NCI-H1105 treated with DMSO at 0.1 percent for 48 hours (cell line): ENCODE results near the gene GOLGA8N.

ENCODE experiments used
- DNase-seq: peaks from one replicate; lab custom pipeline; 2025; lab: John Stamatoyannopoulos, UW

GOLGA8N gene

DNA sequence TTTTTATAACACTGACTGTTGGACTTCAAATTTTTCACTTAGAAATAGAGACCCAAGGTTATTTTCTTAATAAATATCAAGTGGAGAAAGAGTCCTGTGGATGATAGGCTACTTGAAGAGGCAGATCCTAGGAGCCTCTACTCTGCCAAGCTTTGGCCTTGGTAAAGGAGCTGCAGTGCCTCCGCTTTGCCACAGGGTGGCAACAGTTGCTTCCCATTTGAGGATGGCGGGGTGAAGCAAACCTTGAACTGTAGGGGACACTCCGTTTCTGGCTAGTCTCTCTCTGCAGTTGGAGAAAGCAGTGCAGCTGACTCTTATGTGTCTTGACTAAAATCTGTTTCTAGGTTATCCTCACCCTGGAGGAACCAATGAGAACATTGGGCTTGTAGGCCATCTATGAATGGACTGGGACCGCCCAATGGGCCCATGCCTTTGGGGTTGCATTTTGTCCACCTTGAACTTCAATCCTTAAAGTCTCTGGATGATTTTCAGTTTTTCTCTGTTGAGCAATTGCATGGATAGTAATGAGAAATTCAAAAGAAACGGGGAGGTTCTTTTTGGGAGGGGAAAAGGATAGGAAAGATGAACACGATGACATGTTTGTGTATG, 58.1 kb downstream of the GOLGA8N start:
- peak; percentile 31 for DNase-seq

DNA sequence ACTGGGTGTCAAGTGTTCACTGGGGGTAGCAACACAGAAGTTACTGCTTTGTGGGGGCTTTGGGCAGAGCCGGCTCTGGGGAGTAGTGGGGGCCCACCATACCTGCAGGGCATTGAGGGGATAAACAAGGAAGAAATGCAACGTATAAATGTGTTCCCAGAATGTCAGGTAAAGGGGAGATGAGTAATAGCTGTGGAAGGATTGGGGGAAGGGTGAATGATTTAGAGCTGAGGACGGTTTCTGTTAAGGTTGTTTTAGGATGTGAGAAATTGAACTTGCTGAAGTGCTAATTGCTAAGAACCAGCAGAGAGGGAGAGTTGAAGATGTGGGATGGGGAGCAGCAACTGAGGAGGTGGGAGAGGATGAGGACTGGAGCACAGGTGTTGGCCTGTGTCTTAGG, 58.9 kb downstream of the GOLGA8N start:
- no peak for DNase-seq

DNA sequence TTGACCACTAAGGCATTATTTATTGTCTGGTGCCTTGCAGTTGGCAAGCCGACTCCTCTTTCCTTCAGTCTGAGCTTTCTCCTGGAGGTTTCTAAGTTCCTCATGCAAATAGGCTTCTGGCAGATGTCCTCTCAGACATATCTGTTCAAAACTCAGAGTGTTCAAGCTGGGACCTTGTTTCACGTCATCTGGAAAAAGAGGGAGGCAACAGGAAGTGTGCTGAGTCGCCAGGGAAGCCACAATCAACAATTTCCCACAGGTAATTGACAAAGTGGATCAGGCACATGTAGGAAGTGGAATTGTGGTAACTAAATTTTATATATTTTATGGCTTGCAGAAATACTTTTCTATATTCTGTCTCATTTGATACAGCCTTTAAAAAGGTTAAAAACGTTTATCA, 62.8 kb downstream of the GOLGA8N start:
- no peak for DNase-seq

DNA sequence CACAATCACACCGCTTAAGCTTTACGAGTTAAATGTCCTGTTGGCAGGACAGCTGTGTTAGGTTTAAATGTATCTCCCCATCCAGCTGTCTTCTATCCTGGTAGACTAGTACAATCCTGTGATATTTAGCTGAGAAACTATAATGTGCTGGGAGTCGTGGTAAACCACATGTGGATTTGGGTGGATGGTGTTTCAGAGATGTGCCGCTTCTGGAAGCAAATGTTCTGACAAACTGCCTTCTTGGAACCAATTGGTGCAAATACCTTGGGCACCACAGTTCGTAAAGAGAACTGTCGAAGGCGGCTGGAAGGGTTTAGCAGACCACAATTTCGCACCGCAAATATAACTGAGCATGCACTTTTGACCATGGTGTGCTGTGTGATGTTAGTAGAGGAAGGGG, 63.2 kb downstream of the GOLGA8N start:
- no peak for DNase-seq
